ENCODE data around the gene PDGFD.
"Not testable (repeated sequence)": the region's sequence is repeated elsewhere in the genome, so short reads cannot be mapped to it uniquely, and the experiment has no call there.

Gene PDGFD

GRCh38 chr11:104051778-104052177 is 112.2 kb downstream of the PDGFD start:
- no peak overlapping the region for H3K27ac ChIP-seq (ENCODE audit: poor library complexity, severe bottlenecking)
- H3K4me3 ChIP-seq (ENCODE audit: severe bottlenecking), result no peak overlapping the region
- TF ChIP-seq CTCF (IDR thresholded peaks at IDR 0.05; ENCODE audit: poor library complexity, severe bottlenecking), result no peak
- ATAC-seq (ENCODE audit: low read depth) (0 out of 3 replicates have a peak, but pooled peaks have one; percentile 23), DNase-seq (ENCODE audit: low spot score) (no peak)
- no peaks in the 10 kb centered on the region for H3K27me3 ChIP-seq (ENCODE audit: insufficient read depth, poor library complexity, severe bottlenecking)
- no peaks in the 10 kb centered on the region for H3K4me1 ChIP-seq (ENCODE audit: insufficient read depth, poor library complexity, severe bottlenecking)
- H3K9me3 ChIP-seq (ENCODE audit: severe bottlenecking), result no peaks in the 10 kb centered on the region
- no peaks in the 10 kb centered on the region for H3K36me3 ChIP-seq (ENCODE audit: low read depth)

- DNase-seq (ENCODE audit: low spot score) (no peak), ATAC-seq (ENCODE audit: low read depth) (no peak)
- TF ChIP-seq CTCF (IDR thresholded peaks at IDR 0.05; ENCODE audit: poor library complexity, severe bottlenecking), result no peak
- Histone ChIP-seq H3K4me1 (ENCODE audit: insufficient read depth, poor library complexity, severe bottlenecking) (no peaks in the 10 kb centered on the region), H3K9me3 (ENCODE audit: severe bottlenecking) (no peaks in the 10 kb centered on the region), H3K27me3 (ENCODE audit: insufficient read depth, poor library complexity, severe bottlenecking) (no peaks in the 10 kb centered on the region), H3K36me3 (ENCODE audit: low read depth) (no peaks in the 10 kb centered on the region), H3K27ac (ENCODE audit: poor library complexity, severe bottlenecking) (no peak overlapping the region), H3K4me3 (ENCODE audit: severe bottlenecking) (no peak overlapping the region)
Observed at GRCh38 chr11:104049116-104049515, 114.8 kb downstream of the PDGFD start.

DNA sequence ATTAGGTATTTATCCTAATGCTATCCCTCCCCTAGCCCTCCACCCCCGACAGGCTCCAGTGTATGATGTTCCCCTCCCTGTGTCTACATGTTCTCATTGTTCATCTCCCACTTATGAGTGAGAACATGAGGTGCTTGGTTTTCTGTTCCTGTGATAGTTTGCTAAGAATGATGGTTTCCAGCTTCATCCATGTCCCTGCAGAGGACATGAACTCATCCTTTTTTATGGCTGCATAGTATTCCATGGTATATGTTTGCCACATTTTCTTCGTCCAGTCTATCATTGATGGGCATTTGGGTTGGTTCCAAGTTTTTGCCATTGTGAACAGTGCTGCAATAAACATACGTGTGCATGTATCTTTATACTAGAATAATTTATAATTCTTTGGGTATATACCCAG is 117.1 kb downstream of the PDGFD start:
- H3K9me3 ChIP-seq (ENCODE audit: severe bottlenecking); H3K36me3 ChIP-seq (ENCODE audit: low read depth); H3K27ac ChIP-seq (ENCODE audit: poor library complexity, severe bottlenecking); ATAC-seq (ENCODE audit: low read depth); DNase-seq (ENCODE audit: low spot score); H3K4me3 ChIP-seq (ENCODE audit: severe bottlenecking); H3K27me3 ChIP-seq (ENCODE audit: insufficient read depth, poor library complexity, severe bottlenecking); H3K4me1 ChIP-seq (ENCODE audit: insufficient read depth, poor library complexity, severe bottlenecking): not testable (repeated sequence)

- ATAC-seq (ENCODE audit: low read depth) (no peak), DNase-seq (ENCODE audit: low spot score) (no peak)
- TF ChIP-seq CTCF (IDR thresholded peaks at IDR 0.05; ENCODE audit: poor library complexity, severe bottlenecking), result no peak
- Histone ChIP-seq H3K4me1 (ENCODE audit: insufficient read depth, poor library complexity, severe bottlenecking) (no peaks in the 10 kb centered on the region), H3K9me3 (ENCODE audit: severe bottlenecking) (no peaks in the 10 kb centered on the region), H3K27ac (ENCODE audit: poor library complexity, severe bottlenecking) (no peak overlapping the region), H3K36me3 (ENCODE audit: low read depth) (no peaks in the 10 kb centered on the region), H3K27me3 (ENCODE audit: insufficient read depth, poor library complexity, severe bottlenecking) (no peaks in the 10 kb centered on the region), H3K4me3 (ENCODE audit: severe bottlenecking) (no peak overlapping the region)
Observed at GRCh38 chr11:104046331-104046730, 117.6 kb downstream of the PDGFD start.

DNA sequence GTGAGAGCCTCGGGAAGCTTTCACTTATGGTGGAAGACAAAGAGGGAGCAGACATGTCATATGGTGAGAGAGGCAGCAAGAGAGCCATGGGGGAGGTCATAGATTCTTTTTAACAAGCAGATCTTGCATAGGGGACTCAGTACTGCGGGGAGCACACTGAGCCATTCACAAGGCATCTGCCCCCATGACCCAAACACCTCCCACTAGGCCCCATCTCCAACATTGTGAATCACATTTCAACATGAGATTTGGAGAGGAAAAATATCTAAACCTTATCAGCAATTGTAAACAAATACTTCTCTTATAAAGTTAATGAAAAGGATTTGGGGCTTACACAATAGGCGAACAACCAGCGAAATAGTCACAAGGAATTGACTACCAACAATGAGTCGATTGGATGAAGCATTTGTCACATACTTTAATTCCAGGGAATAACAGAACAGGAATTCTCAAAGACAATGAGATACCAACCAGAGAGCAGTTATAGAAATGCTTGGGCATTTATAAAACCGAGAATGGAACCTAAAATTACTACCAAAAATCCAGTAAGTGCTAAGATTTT is 120.2 kb downstream of the PDGFD start:
- DNase-seq (ENCODE audit: low spot score), result no peak
- H3K9me3 ChIP-seq (ENCODE audit: severe bottlenecking), result no peaks in the 10 kb centered on the region
- TF ChIP-seq CTCF (IDR thresholded peaks at IDR 0.05; ENCODE audit: poor library complexity, severe bottlenecking), result no peak
- no peak overlapping the region for H3K4me3 ChIP-seq (ENCODE audit: severe bottlenecking)
- no peaks in the 10 kb centered on the region for H3K4me1 ChIP-seq (ENCODE audit: insufficient read depth, poor library complexity, severe bottlenecking)
- H3K27ac ChIP-seq (ENCODE audit: poor library complexity, severe bottlenecking), result no peak overlapping the region
- no peak for ATAC-seq (ENCODE audit: low read depth)
- H3K27me3 ChIP-seq (ENCODE audit: insufficient read depth, poor library complexity, severe bottlenecking), result no peaks in the 10 kb centered on the region
- H3K36me3 ChIP-seq (ENCODE audit: low read depth), result no peaks in the 10 kb centered on the region
